GM19455 (cell line): ENCODE results near the gene SRRM3.
"Not testable (repeated sequence)": the region's sequence is repeated elsewhere in the genome, so short reads cannot be mapped to it uniquely, and the experiment has no call there.

Source experiments
- ATAC-seq: cut with Tn5 transposase; IDR thresholded peaks from one replicate; pipeline ENCODE4 v1.9.1; 2021; ENCODE audit not compliant: unreplicated experiment

Gene SRRM3

DNA sequence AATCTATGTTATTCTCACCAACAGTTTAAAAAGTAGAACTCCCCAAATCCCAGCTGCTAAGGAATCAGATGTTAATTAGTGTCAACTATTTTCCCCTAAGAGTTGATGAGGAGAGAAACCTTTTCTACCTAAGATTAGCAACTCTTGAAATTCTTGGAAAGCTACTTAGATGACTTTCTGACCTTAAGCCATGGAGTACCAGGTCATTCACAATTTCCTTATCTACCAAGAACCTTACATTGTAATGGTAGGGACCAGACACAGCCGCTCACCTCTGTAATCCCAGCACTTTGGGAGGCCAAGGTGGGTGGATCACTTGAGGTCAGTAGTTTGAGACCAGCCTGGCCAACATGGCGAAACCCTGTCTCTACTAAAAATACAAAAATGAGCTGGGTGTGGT is 133.7 kb downstream of the SRRM3 start:
- ATAC-seq = not testable (repeated sequence)

DNA sequence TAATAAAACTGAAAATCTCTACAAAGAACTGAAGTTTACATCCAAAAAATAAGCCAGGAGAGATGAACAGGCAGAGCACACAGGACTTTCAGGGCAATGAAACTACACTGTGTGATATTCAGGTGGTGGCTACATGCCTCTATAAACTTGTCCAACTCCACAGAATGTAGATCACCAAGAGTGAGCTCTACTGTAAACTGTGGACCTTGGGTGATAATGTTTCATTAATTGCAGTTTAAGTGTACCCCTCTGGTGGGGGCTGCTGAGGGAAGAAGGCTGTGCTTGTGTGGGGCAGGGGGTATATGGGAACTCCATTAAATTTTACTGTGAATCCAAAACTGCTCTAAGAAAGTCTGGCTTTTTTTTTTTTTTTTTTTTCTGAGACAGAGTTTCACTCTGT is 134.4 kb downstream of the SRRM3 start:
- ATAC-seq = no peak
